Measurements from ENCODE around the gene ETHE1.

The ETHE1 gene

GRCh38 chr19:43461303-43461702 lies 65.7 kb downstream of the ETHE1 start:
- H3K4me1 ChIP-seq (ENCODE audit: control insufficient read depth in 2 of 2, insufficient read depth in 1 of 2, low read depth in 1 of 2, low read length in 2 of 2) = peaks cover 4 to 9% of the 10 kb centered on the region in 2 donors
- no peak overlapping the region for H3K4ac ChIP-seq (ENCODE audit: low read length)
- H3K36me3 ChIP-seq (replicated peaks in 1 of 2; ENCODE audit: control insufficient read depth in 2 of 2, insufficient read depth in 2 of 2, low read length in 2 of 2) = no peaks in the 10 kb centered on the region
- H3K4me3 ChIP-seq (ENCODE audit: low read length in 2 of 2) = no peak overlapping the region
- H2BK5ac ChIP-seq (ENCODE audit: low read length) = no peak overlapping the region
- H2AK5ac ChIP-seq (ENCODE audit: low read depth, low read length) = no peak overlapping the region
- peaks cover 6 to 41% (median 28%) of the 10 kb centered on the region in 3 experiments for H3K27me3 ChIP-seq (ENCODE audit: control insufficient read depth in 3 of 3, insufficient read depth in 3 of 3, low read depth in 1 of 3, low read length in 3 of 3)
- H3K79me1 ChIP-seq (ENCODE audit: low read depth, low read length) = no peaks in the 10 kb centered on the region
- H3K4me2 ChIP-seq (ENCODE audit: insufficient read depth, low read length, poor library complexity, severe bottlenecking) = no peak overlapping the region
- H2BK12ac ChIP-seq (ENCODE audit: low read length) = no peak overlapping the region
- H4K91ac ChIP-seq (ENCODE audit: low read depth, low read length, poor library complexity) = no peak overlapping the region
- no peak overlapping the region for H2BK120ac ChIP-seq (ENCODE audit: low read depth, low read length)
- H3K18ac ChIP-seq (ENCODE audit: low read length) = no peak overlapping the region
- WGBS, 2 donors (ENCODE audit: extremely low coverage in 2 of 2, insufficient read length in 2 of 2, insufficient replicate concordance in 1 of 2) = no CpG with 5 or more reads among the region's 12 CpGs
- no peak overlapping the region for H3K27ac ChIP-seq (replicated peaks; ENCODE audit: low read length)
- H3K9ac ChIP-seq (ENCODE audit: low read depth, low read length, poor library complexity) = no peak overlapping the region
- peaks cover 0 to 2% of the 10 kb centered on the region in 2 donors for H3K9me3 ChIP-seq (replicated peaks in 1 of 2; ENCODE audit: control insufficient read depth in 2 of 2, insufficient read depth in 1 of 2, low read depth in 1 of 2, low read length in 2 of 2)
- no peak for DNase-seq (ENCODE audit: low spot score)
- no peak overlapping the region for H2BK15ac ChIP-seq (ENCODE audit: low read length)
- H3K23ac ChIP-seq (ENCODE audit: low read depth, low read length, poor library complexity) = no peak overlapping the region
- no peak overlapping the region for H3K14ac ChIP-seq (ENCODE audit: low read length)
- H2AFZ ChIP-seq (ENCODE audit: low read length) = no peak overlapping the region
- no peak overlapping the region for H4K8ac ChIP-seq (ENCODE audit: low read depth, low read length)

GRCh38 chr19:43460362-43461016 lies 66.5 kb downstream of the ETHE1 start:
- Histone ChIP-seq H3K23ac (ENCODE audit: low read depth, low read length, poor library complexity) (no peak overlapping the region), H2BK15ac (ENCODE audit: low read length) (no peak overlapping the region), H3K9ac (ENCODE audit: low read depth, low read length, poor library complexity) (no peak overlapping the region), H3K14ac (ENCODE audit: low read length) (no peak overlapping the region), H3K36me3 (replicated peaks in 1 of 2; ENCODE audit: control insufficient read depth in 2 of 2, insufficient read depth in 2 of 2, low read length in 2 of 2) (no peaks in the 10 kb centered on the region), H4K8ac (ENCODE audit: low read depth, low read length) (no peak overlapping the region), H3K4ac (ENCODE audit: low read length) (no peak overlapping the region), H3K27ac (replicated peaks; ENCODE audit: low read length) (no peak overlapping the region), H3K27me3 (ENCODE audit: control insufficient read depth in 3 of 3, insufficient read depth in 3 of 3, low read depth in 1 of 3, low read length in 3 of 3) (peaks cover under 1 to 34% (median 21%) of the 10 kb centered on the region in 3 experiments), H3K9me3 (replicated peaks in 1 of 2; ENCODE audit: control insufficient read depth in 2 of 2, insufficient read depth in 1 of 2, low read depth in 1 of 2, low read length in 2 of 2) (no peaks in the 10 kb centered on the region), H2AFZ (ENCODE audit: low read length) (no peak overlapping the region), H2BK120ac (ENCODE audit: low read depth, low read length) (no peak overlapping the region), H3K79me1 (ENCODE audit: low read depth, low read length) (no peaks in the 10 kb centered on the region), H3K4me2 (ENCODE audit: insufficient read depth, low read length, poor library complexity, severe bottlenecking) (no peak overlapping the region), H3K4me1 (ENCODE audit: control insufficient read depth in 2 of 2, insufficient read depth in 1 of 2, low read depth in 1 of 2, low read length in 2 of 2) (peaks cover 4 to 9% of the 10 kb centered on the region in 2 donors), H4K91ac (ENCODE audit: low read depth, low read length, poor library complexity) (no peak overlapping the region), H2AK5ac (ENCODE audit: low read depth, low read length) (no peak overlapping the region), H3K18ac (ENCODE audit: low read length) (no peak overlapping the region), H2BK5ac (ENCODE audit: low read length) (no peak overlapping the region), H3K4me3 (ENCODE audit: low read length in 2 of 2) (no peak overlapping the region), H2BK12ac (ENCODE audit: low read length) (no peak overlapping the region)
- no CpG with 5 or more reads among the region's 16 CpGs for WGBS, 2 donors (ENCODE audit: extremely low coverage in 2 of 2, insufficient read length in 2 of 2, insufficient replicate concordance in 1 of 2)
- DNase-seq (ENCODE audit: low spot score) = no peak

- Histone ChIP-seq H2BK5ac (ENCODE audit: low read length) (no peak overlapping the region), H3K4me1 (ENCODE audit: control insufficient read depth in 2 of 2, insufficient read depth in 1 of 2, low read depth in 1 of 2, low read length in 2 of 2) (peaks cover under 1% of the 10 kb centered on the region in 2 donors), H3K9me3 (replicated peaks in 1 of 2; ENCODE audit: control insufficient read depth in 2 of 2, insufficient read depth in 1 of 2, low read depth in 1 of 2, low read length in 2 of 2) (no peaks in the 10 kb centered on the region), H3K4me2 (ENCODE audit: insufficient read depth, low read length, poor library complexity, severe bottlenecking) (no peak overlapping the region), H2BK15ac (ENCODE audit: low read length) (no peak overlapping the region), H3K27ac (replicated peaks; ENCODE audit: low read length) (no peak overlapping the region), H4K8ac (ENCODE audit: low read depth, low read length) (no peak overlapping the region), H3K14ac (ENCODE audit: low read length) (no peak overlapping the region), H2BK120ac (ENCODE audit: low read depth, low read length) (no peak overlapping the region), H3K4me3 (ENCODE audit: low read length in 2 of 2) (no peak overlapping the region), H3K4ac (ENCODE audit: low read length) (no peak overlapping the region), H2BK12ac (ENCODE audit: low read length) (no peak overlapping the region), H3K9ac (ENCODE audit: low read depth, low read length, poor library complexity) (no peak overlapping the region), H3K79me1 (ENCODE audit: low read depth, low read length) (no peaks in the 10 kb centered on the region), H2AK5ac (ENCODE audit: low read depth, low read length) (no peak overlapping the region), H3K36me3 (replicated peaks in 1 of 2; ENCODE audit: control insufficient read depth in 2 of 2, insufficient read depth in 2 of 2, low read length in 2 of 2) (no peaks in the 10 kb centered on the region), H3K27me3 (ENCODE audit: control insufficient read depth in 3 of 3, insufficient read depth in 3 of 3, low read depth in 1 of 3, low read length in 3 of 3) (peaks cover 0 to 25% (median 8%) of the 10 kb centered on the region in 3 experiments), H2AFZ (ENCODE audit: low read length) (no peak overlapping the region), H3K18ac (ENCODE audit: low read length) (no peak overlapping the region), H3K23ac (ENCODE audit: low read depth, low read length, poor library complexity) (no peak overlapping the region), H4K91ac (ENCODE audit: low read depth, low read length, poor library complexity) (no peak overlapping the region)
- no CpG with 5 or more reads among the region's 4 CpGs for WGBS, 2 donors (ENCODE audit: extremely low coverage in 2 of 2, insufficient read length in 2 of 2, insufficient replicate concordance in 1 of 2)
- no peak for DNase-seq (ENCODE audit: low spot score)
Measured at GRCh38 chr19:43457809-43458208, 69.2 kb downstream of the ETHE1 start.

Data from neuronal stem cell (in vitro differentiated cells).